ENCODE measurements around the gene ABLIM2. TPM values are rescaled to one million over a fixed set of nuclear protein-coding genes. Genes with fewer than 3 reads are reported as not detected.

Gene ABLIM2
- total and polyA plus RNA-seq, 3 donors from 2014 or later, result 5.2 to 7.5 (median 6.9) TPM

GRCh38 chr4:8038719-8039251 lies 119.8 kb downstream of the ABLIM2 start:
- Histone ChIP-seq H3K36me3 (ENCODE audit: low read depth, missing control alignments) (no peaks in the 10 kb centered on the region), H3K4me1 (no peaks in the 10 kb centered on the region), H3K27me3 (no peaks in the 10 kb centered on the region), H3K27ac (no peak overlapping the region), H3K9me3 (no peaks in the 10 kb centered on the region), H3K4me3 (no peak overlapping the region)
- intact Hi-C loops (cut with DNase I; ENCODE audit: low total_unique reads), result no loop called here
- no peak for DNase-seq
- WGBS, 2 donors, result 84 to 86% methylated on average over 5 to 7 of the region's 7 CpGs
- TF ChIP-seq, protein P1, sequence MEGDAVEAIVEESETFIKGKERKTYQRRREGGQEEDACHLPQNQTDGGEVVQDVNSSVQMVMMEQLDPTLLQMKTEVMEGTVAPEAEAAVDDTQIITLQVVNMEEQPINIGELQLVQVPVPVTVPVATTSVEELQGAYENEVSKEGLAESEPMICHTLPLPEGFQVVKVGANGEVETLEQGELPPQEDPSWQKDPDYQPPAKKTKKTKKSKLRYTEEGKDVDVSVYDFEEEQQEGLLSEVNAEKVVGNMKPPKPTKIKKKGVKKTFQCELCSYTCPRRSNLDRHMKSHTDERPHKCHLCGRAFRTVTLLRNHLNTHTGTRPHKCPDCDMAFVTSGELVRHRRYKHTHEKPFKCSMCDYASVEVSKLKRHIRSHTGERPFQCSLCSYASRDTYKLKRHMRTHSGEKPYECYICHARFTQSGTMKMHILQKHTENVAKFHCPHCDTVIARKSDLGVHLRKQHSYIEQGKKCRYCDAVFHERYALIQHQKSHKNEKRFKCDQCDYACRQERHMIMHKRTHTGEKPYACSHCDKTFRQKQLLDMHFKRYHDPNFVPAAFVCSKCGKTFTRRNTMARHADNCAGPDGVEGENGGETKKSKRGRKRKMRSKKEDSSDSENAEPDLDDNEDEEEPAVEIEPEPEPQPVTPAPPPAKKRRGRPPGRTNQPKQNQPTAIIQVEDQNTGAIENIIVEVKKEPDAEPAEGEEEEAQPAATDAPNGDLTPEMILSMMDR (IDR thresholded peaks at IDR 0.05), result no peak
- no peak for TF ChIP-seq POLR2A (IDR thresholded peaks at IDR 0.05)

DNA sequence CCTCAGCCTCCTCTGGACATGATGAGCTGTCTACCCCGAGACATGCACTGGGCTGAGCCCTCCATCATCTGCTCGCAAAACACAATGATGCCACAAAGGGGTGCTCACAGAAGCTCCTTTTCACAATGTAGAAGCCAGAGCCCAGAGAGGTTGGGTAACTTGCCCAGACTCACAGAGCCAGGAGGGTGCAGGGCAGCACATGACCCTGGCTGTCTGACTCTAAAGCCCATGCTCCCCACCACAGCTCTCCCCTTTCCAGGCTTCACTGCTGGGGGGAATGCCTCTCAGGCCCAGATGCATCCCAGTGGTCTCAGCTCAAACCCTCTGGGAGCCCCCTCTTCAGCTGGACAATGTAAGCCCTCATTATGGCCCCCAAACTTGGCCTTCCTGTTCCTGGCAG lies 120.5 kb downstream of the ABLIM2 start:
- Histone ChIP-seq H3K4me1 (no peaks in the 10 kb centered on the region), H3K27ac (no peak overlapping the region), H3K9me3 (no peaks in the 10 kb centered on the region), H3K4me3 (no peak overlapping the region), H3K27me3 (no peaks in the 10 kb centered on the region), H3K36me3 (ENCODE audit: low read depth, missing control alignments) (no peaks in the 10 kb centered on the region)
- no peak for DNase-seq
- intact Hi-C loops (cut with DNase I; ENCODE audit: low total_unique reads), result no loop called here
- no peak for TF ChIP-seq POLR2A (IDR thresholded peaks at IDR 0.05)
- TF ChIP-seq, protein P1 (IDR thresholded peaks at IDR 0.05), result no peak
- WGBS, 2 donors, result 80 to 100% methylated on average over 1 to 2 of the region's 2 CpGs

- Histone ChIP-seq H3K27me3 (no peaks in the 10 kb centered on the region), H3K4me1 (no peaks in the 10 kb centered on the region), H3K9me3 (no peaks in the 10 kb centered on the region), H3K36me3 (ENCODE audit: low read depth, missing control alignments) (no peaks in the 10 kb centered on the region), H3K4me3 (no peak overlapping the region), H3K27ac (no peak overlapping the region)
- no peak for DNase-seq
- WGBS, 2 donors, result 83 to 94% methylated on average over 7 of the region's 7 CpGs
- intact Hi-C loops (cut with DNase I; ENCODE audit: low total_unique reads), result no loop called here
- no peak for TF ChIP-seq POLR2A (IDR thresholded peaks at IDR 0.05)
- TF ChIP-seq, protein P1 (IDR thresholded peaks at IDR 0.05), result no peak
These were observed 121.4 kb downstream of the ABLIM2 start for GRCh38 chr4:8037150-8037769.

DNA sequence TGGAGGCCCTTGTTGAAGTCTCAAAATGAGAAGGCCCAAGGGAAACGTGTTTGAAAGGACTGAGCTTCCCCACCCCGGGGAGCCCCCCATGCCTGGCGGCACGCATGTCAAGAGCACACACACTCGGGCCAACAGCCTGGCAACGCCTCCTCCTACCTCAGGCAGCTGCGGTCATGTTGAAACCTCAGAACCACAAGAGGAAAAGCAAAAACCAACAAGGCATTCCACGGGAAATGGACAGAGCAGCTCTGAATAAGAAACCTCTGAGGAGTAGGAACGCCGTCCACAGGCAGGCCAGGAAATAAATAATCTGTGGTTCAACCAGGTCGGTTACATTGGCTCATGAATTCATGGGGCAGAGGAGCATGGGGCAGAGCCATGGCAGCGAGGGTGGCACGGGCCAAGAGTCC lies 123.2 kb downstream of the ABLIM2 start:
- no peaks in the 10 kb centered on the region for H3K4me1 ChIP-seq
- no peak for DNase-seq
- H3K9me3 ChIP-seq, result no peaks in the 10 kb centered on the region
- intact Hi-C loops (cut with DNase I; ENCODE audit: low total_unique reads), result no loop called here
- H3K36me3 ChIP-seq (ENCODE audit: low read depth, missing control alignments), result no peaks in the 10 kb centered on the region
- no peak overlapping the region for H3K27ac ChIP-seq
- WGBS, 2 donors, result 93% methylated on average over 13 of the region's 13 CpGs
- no peaks in the 10 kb centered on the region for H3K27me3 ChIP-seq
- TF ChIP-seq, protein P1 (IDR thresholded peaks at IDR 0.05), result no peak
- no peak overlapping the region for H3K4me3 ChIP-seq
